Left renal cortex interstitium (tissue), 4 donors: Measurements from ENCODE around the gene IER5. TPM values are rescaled to one million over a fixed set of nuclear protein-coding genes. Genes with fewer than 3 reads are reported as not detected.
A peak's percentile ranks its signal among the peaks of the same experiment; 100 is the strongest.

Source experiments
- DNase-seq, 4 donors: peaks; one replicate each; pipeline ENCODE4 v3.0.0-alpha.2; 2013; ENCODE audit warnings: low read depth in 4 of 4, low spot score in 2 of 4, missing footprints in 1 of 4
- polyA plus RNA-seq, 4 donors: library from polyadenylated mRNA; unstranded; fragments of 120-200 nt; gene quantifications; one replicate each; pipeline ENCODE4 v1.2.1, GENCODE V29; 2013; ENCODE audit not compliant: insufficient read length in 4 of 4

The IER5 gene
- polyA plus RNA-seq, 4 donors, result 5.8 to 7.9 (median 6.3) TPM

- DNase-seq, result no peak
These were observed 6.1 kb downstream of the IER5 start for GRCh38 chr1:181094416-181095212.

- no peak for DNase-seq
These were observed 6.8 kb downstream of the IER5 start for GRCh38 chr1:181095260-181095659.

GRCh38 chr1:181095763-181096184, 7.3 kb downstream of the IER5 start:
- no peak for DNase-seq

- DNase-seq, result no peak
These were observed 8.7 kb downstream of the IER5 start for GRCh38 chr1:181097242-181097641.

GRCh38 chr1:181099152-181100014, 10.9 kb downstream of the IER5 start:
- no peak for DNase-seq

- no peak for DNase-seq
These were observed 11.8 kb downstream of the IER5 start for GRCh38 chr1:181100015-181100905.

GRCh38 chr1:181100934-181101333, 12.4 kb downstream of the IER5 start:
- DNase-seq, result no peak

- no peak for DNase-seq
These were observed 13.2 kb downstream of the IER5 start for GRCh38 chr1:181101581-181102226.

GRCh38 chr1:181102841-181103240, 14.3 kb downstream of the IER5 start:
- DNase-seq, result no peak

GRCh38 chr1:181103399-181103798, 14.9 kb downstream of the IER5 start:
- DNase-seq, result no peak

- DNase-seq, result no peak
These were observed 15.7 kb downstream of the IER5 start for GRCh38 chr1:181104042-181104789.

- DNase-seq, result no peak
These were observed 16.3 kb downstream of the IER5 start for GRCh38 chr1:181104790-181105133.

GRCh38 chr1:181105134-181106021, 16.9 kb downstream of the IER5 start:
- DNase-seq, result peak in 2 of 4 donors; percentile 79 to 85

- DNase-seq, result no peak
These were observed 17.5 kb downstream of the IER5 start for GRCh38 chr1:181106022-181106312.

GRCh38 chr1:181106479-181106878, 18.0 kb downstream of the IER5 start:
- DNase-seq, result no peak

GRCh38 chr1:181107711-181108110, 19.2 kb downstream of the IER5 start:
- no peak for DNase-seq

GRCh38 chr1:181108304-181108867, 19.9 kb downstream of the IER5 start:
- DNase-seq, result no peak

- DNase-seq, result no peak
These were observed 21.5 kb downstream of the IER5 start for GRCh38 chr1:181110013-181110412.
